ENCODE measurements around the gene HPSE2. TPM values are rescaled to one million over a fixed set of nuclear protein-coding genes. Genes with fewer than 3 reads are reported as not detected.

HPSE2 gene
- total and polyA plus RNA-seq, 2 of the 8 experiments (the other 6 are each of a cell fraction or from before 2014, with no cell fraction given) = 0.41 to 0.58 TPM

DNA sequence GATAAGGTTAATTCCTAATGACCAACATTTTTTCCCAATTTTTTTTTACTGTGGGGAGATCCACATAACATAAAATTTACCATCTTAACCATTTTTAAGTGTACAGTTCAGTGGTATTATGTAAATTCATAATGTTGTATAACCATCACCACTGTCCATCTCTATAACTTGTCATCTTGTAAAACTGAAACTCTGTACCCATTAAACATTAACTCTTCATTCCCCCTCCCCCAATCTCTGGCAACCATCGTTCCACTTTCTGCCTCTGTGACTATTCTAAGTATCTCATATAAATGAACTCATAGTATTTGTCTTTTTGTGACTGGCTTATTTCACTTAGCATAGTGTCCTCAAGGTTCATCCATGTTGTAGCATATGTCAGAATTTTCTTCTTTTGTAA is 742.9 kb downstream of the HPSE2 start:
- H3K79me2 ChIP-seq (ENCODE audit: control insufficient read depth in 1 of 2, insufficient read depth in 2 of 2, low read length in 2 of 2) = no peaks in the 10 kb centered on the region
- H2BK20ac ChIP-seq (ENCODE audit: low read length) = no peak overlapping the region
- H2BK120ac ChIP-seq (replicated peaks; ENCODE audit: low read depth, low read length) = no peak overlapping the region
- no peak overlapping the region for H4K8ac ChIP-seq (ENCODE audit: extremely low read depth, insufficient read depth, low read length)
- H3K36me3 ChIP-seq (ENCODE audit: control insufficient read depth in 2 of 4, insufficient read depth in 4 of 4, low read length in 3 of 4) = no peaks in the 10 kb centered on the region
- H3K18ac ChIP-seq (ENCODE audit: extremely low read depth, low read length) = no peak overlapping the region
- ChIA-PET CTCF (ENCODE audit: partially characterized antibody) (no interaction called here), POLR2A (ENCODE audit: partially characterized antibody) (no interaction called here)
- no peak overlapping the region for H2AFZ ChIP-seq (ENCODE audit: low read length)
- 95% methylated on average over 1 of the region's 1 CpG; no CpG with 5 or more reads in 1 of the 2 experiments for WGBS, 2 experiments (ENCODE audit: extremely low coverage in 1 of 2, insufficient coverage in 1 of 2, insufficient read length in 1 of 2, insufficient replicate concordance in 2 of 2, low coverage in 1 of 2, low lambda C conversion rate in 2 of 2, missing lambda C conversion rate in 1 of 2)
- H3K56ac ChIP-seq (replicated peaks; ENCODE audit: insufficient read length, low read depth, low read length) = no peak overlapping the region
- no peaks in the 10 kb centered on the region for H3K27me3 ChIP-seq (replicated peaks in 1 of 4; ENCODE audit: control insufficient read depth in 3 of 4, extremely low read depth in 1 of 4, insufficient read depth in 3 of 4, low read length in 3 of 4)
- no peak overlapping the region for H4K5ac ChIP-seq (ENCODE audit: insufficient read length, low read depth, low read length)
- no peak overlapping the region for H3K23ac ChIP-seq (ENCODE audit: insufficient read length)
- peaks cover 2% of the 10 kb centered on the region; the same call in 1 of the 2 replicates for H3K23me2 ChIP-seq (ENCODE audit: low read depth, low read length)
- H3K27ac ChIP-seq (ENCODE audit: low read depth, low read length) = no peak overlapping the region
- H4K20me1 ChIP-seq (replicated peaks in 1 of 2; ENCODE audit: control insufficient read depth in 1 of 2, insufficient read depth in 2 of 2, low read length in 2 of 2) = no peaks in the 10 kb centered on the region
- no peaks in the 10 kb centered on the region for H3K79me1 ChIP-seq (ENCODE audit: low read depth, low read length)
- FAIRE-seq = no peak
- no peak overlapping the region for H2AK5ac ChIP-seq (ENCODE audit: low read depth, low read length)
- no peak overlapping the region for H2BK5ac ChIP-seq (ENCODE audit: low read depth, low read length)
- H4K91ac ChIP-seq (replicated peaks; ENCODE audit: insufficient read length, low read length) = no peak overlapping the region
- H2BK15ac ChIP-seq (ENCODE audit: low read length) = no peak overlapping the region
- no peaks in the 10 kb centered on the region for H3K4me1 ChIP-seq (replicated peaks in 1 of 4; ENCODE audit: control insufficient read depth in 3 of 4, insufficient read depth in 4 of 4, low read length in 3 of 4)
- no peak for DNase-seq (ENCODE audit: low read depth in 1 of 2, low spot score in 2 of 2)
- no peak overlapping the region for H3K9ac ChIP-seq (replicated peaks in 1 of 4; ENCODE audit: extremely low read depth in 1 of 4, low read depth in 3 of 4, low read length in 3 of 4)
- H3K9me3 ChIP-seq (ENCODE audit: insufficient read depth in 2 of 2, low read depth in 1 of 2, low read length in 1 of 2) = no peaks in the 10 kb centered on the region
- H3K4me3 ChIP-seq (ENCODE audit: extremely low read depth in 1 of 4, insufficient read depth in 2 of 4, low read depth in 3 of 4, low read length in 4 of 4) = no peak overlapping the region
- H3K14ac ChIP-seq (ENCODE audit: insufficient read length) = no peak overlapping the region
- no peak overlapping the region for H3K4me2 ChIP-seq (ENCODE audit: insufficient read depth in 1 of 2, low read depth in 2 of 2, low read length in 2 of 2)
- H3K4ac ChIP-seq (replicated peaks; ENCODE audit: insufficient read length, low read depth, low read length) = no peak overlapping the region
- no peak overlapping the region for H2BK12ac ChIP-seq (ENCODE audit: low read depth, low read length)
- TF ChIP-seq FOSL1 (IDR thresholded peaks at IDR 0.05; ENCODE audit: insufficient read depth, low read depth, low read length) (no peak), ASH2L (IDR thresholded peaks at IDR 0.05; ENCODE audit: low read length) (no peak), SIX5 (IDR thresholded peaks at IDR 0.05; ENCODE audit: low read depth, low read length) (no peak), CTBP2 (IDR thresholded peaks at IDR 0.05; ENCODE audit: borderline replicate concordance, insufficient read depth, insufficient read length, low read length) (no peak), EGR1 (IDR thresholded peaks at IDR 0.05; ENCODE audit: borderline replicate concordance, low read depth, low read length) (no peak), CHD1 (IDR thresholded peaks at IDR 0.05; ENCODE audit: low read depth, low read length) (no peak), CBX8 (IDR thresholded peaks at IDR 0.05; ENCODE audit: borderline replicate concordance, low read depth, low read length) (no peak), NANOG (IDR thresholded peaks at IDR 0.05; ENCODE audit: insufficient read depth, low read depth, low read length, poor library complexity, severe bottlenecking) (no peak), SAP30 (IDR thresholded peaks at IDR 0.05; ENCODE audit: insufficient read depth, insufficient replicate concordance, low read length) (no peak), PHF8 (conservative IDR thresholded peaks at IDR 0.05; ENCODE audit: low read depth, low read length) (no peak), RBBP5 (IDR thresholded peaks at IDR 0.05; ENCODE audit: borderline replicate concordance, low read depth, low read length) (no peak), POU5F1 (IDR thresholded peaks at IDR 0.05; ENCODE audit: low read depth, low read length) (no peak), SP2 (IDR thresholded peaks at IDR 0.05; ENCODE audit: low read length) (no peak), EZH2 (IDR thresholded peaks at IDR 0.05; ENCODE audit: low read depth, low read length, severe bottlenecking) (no peak), BCL11A (IDR thresholded peaks at IDR 0.05; ENCODE audit: low read depth in 2 of 2, low read length in 2 of 2) (no peak)

Data from H1 (cell line).